Colonic mucosa (tissue), 4 donors: ENCODE data around the gene RHD. TPM values are rescaled to one million over a fixed set of nuclear protein-coding genes. Genes with fewer than 3 reads are reported as not detected.
"Not testable (repeated sequence)": the region's sequence is repeated elsewhere in the genome, so short reads cannot be mapped to it uniquely, and the experiment has no call there.

Experiments used
- DNase-seq: peaks from one replicate; pipeline ENCODE4 v3.0.0-alpha.2; 2020
- H3K27ac ChIP-seq: fragments of 200-600 bp; one replicate; pipeline ENCODE4 v1.8.0; 2021
- H3K27me3 ChIP-seq: fragments of 200-600 bp; one replicate; pipeline ENCODE4 v1.8.0; 2021
- H3K36me3 ChIP-seq: fragments of 200-600 bp; one replicate; pipeline ENCODE4 v1.8.0; 2021
- H3K4me1 ChIP-seq: fragments of 200-600 bp; one replicate; pipeline ENCODE4 v1.8.0; 2021; ENCODE audit warnings: mild to moderate bottlenecking
- H3K4me3 ChIP-seq: fragments of 200-600 bp; one replicate; pipeline ENCODE4 v1.8.0; 2021
- H3K9ac ChIP-seq, 2 donors: one replicate each; pipeline ENCODE4 v1.7.0; 2013; ENCODE audit warnings: control low read depth in 2 of 2, low read depth in 2 of 2, low read length in 2 of 2
- H3K9me3 ChIP-seq: fragments of 200-600 bp; one replicate; pipeline ENCODE4 v1.8.0; 2021
- CTCF ChIP-seq: fragments of 200-600 bp; IDR thresholded peaks from one replicate; pipeline ENCODE4 v1.8.0; 2022; ENCODE audit warnings: antibody characterized with exemption, mild to moderate bottlenecking
- intact Hi-C: fragments of 100-400 bp; cut with DNase I; formaldehyde crosslinking; loops from one replicate; pipeline ENCODE4 v1.14.1; 2022
- total RNA-seq, 2 donors: library from RNA; stranded (reverse); fragmentation: NEBNext Ultra II Directional in 1 of 2; extraction: Animal tissue kit (Norgen Biotek cat#: 25700) in 1 of 2; gene quantifications; one replicate each; pipeline ENCODE4 v1.2.1, GENCODE V29; 2021
- donor health status: healthy.
- donor health status: DM: no; HTN: no; CAD: no.
- donor health status: DM: no; HTN: no; CAD: no.

RHD gene
- total RNA-seq, 2 donors from 2014 or later, result 0.10 TPM; not detected in 1

- Histone ChIP-seq H3K27ac (no peak overlapping the region), H3K9ac (no peak overlapping the region), H3K27me3 (no peaks in the 10 kb centered on the region), H3K4me1 (no peaks in the 10 kb centered on the region), H3K4me3 (no peak overlapping the region), H3K36me3 (no peaks in the 10 kb centered on the region), H3K9me3 (no peaks in the 10 kb centered on the region)
- intact Hi-C loops, result no loop called here
- TF ChIP-seq CTCF, result no peak
- no peak for DNase-seq
Observed at GRCh38 chr1:25356848-25357247, 84.5 kb downstream of the RHD start.

DNA sequence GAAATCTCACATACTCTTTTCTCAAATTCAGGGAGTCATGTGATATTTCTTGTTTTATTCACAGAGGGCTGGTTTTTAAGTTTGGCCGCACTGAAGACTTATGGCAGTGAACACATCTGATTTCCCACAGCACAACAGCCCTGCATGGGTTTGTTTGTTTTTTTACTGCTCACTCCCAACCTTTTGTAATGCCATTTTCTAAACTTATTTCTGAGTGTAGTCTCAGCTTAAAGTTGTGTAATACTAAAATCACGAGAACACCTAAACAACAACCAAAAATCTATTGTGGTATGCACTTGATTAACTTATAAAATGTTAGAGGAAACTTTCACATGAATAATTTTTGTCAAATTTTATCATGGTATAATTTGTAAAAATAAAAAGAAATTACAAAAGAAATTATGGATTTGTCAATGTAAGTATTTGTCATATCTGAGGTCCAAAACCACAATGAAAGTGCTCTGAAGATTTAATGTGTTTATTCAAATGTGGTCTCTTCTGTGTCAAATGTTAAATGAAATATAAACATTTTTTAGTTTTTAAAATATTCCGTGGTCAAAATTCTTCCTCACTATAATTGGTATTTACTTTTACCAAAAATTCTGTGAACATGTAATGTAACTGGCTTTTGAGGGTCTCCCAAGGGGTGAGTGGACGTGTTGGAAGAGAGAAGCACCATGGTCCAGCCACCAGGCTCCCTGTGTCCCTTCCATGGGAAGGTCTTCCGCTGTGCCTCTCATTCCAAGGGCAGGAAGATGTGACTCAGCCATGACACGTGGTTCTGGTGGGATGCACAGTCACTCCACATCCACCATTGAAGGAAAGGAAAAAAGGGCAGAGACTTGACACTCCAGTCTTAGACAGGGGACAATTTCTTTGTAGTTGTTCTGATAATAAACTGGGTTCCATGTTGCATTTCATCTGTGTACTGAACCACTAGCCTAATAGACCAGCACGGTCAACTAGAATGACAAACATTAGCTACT lies 88.6 kb downstream of the RHD start:
- Histone ChIP-seq H3K36me3 (no peaks in the 10 kb centered on the region), H3K9ac (no peak overlapping the region), H3K4me3 (no peak overlapping the region), H3K4me1 (no peaks in the 10 kb centered on the region), H3K27me3 (no peaks in the 10 kb centered on the region), H3K9me3 (no peaks in the 10 kb centered on the region), H3K27ac (no peak overlapping the region)
- DNase-seq, result no peak
- intact Hi-C loops, result no loop called here
- TF ChIP-seq CTCF, result no peak

DNA sequence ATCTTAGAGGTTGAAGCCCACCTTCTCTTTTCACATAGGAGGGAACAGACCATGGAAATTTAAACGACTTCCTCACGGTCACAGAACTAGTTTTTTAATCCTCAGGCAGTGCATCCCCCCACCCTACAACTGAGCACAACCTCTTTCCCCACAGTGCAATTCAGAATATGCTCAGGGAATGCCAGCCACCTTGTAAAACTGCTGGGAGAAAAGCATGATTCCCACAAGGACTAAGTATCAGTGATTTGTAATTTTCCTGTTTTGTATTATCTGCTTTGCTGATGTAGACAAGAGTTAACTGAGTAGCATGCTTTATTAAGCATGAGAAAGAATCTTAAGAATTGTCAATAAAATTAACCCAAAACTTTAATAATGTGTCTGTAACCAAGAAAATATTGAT lies 89.6 kb downstream of the RHD start:
- no peak for TF ChIP-seq CTCF
- intact Hi-C loops, result no loop called here
- no peaks in the 10 kb centered on the region for H3K27me3 ChIP-seq
- H3K4me1 ChIP-seq, result no peaks in the 10 kb centered on the region
- DNase-seq, result no peak
- no peak overlapping the region for H3K4me3 ChIP-seq
- no peaks in the 10 kb centered on the region for H3K36me3 ChIP-seq
- H3K9ac ChIP-seq, result no peak overlapping the region
- H3K27ac ChIP-seq, result no peak overlapping the region
- H3K9me3 ChIP-seq, result no peaks in the 10 kb centered on the region

DNA sequence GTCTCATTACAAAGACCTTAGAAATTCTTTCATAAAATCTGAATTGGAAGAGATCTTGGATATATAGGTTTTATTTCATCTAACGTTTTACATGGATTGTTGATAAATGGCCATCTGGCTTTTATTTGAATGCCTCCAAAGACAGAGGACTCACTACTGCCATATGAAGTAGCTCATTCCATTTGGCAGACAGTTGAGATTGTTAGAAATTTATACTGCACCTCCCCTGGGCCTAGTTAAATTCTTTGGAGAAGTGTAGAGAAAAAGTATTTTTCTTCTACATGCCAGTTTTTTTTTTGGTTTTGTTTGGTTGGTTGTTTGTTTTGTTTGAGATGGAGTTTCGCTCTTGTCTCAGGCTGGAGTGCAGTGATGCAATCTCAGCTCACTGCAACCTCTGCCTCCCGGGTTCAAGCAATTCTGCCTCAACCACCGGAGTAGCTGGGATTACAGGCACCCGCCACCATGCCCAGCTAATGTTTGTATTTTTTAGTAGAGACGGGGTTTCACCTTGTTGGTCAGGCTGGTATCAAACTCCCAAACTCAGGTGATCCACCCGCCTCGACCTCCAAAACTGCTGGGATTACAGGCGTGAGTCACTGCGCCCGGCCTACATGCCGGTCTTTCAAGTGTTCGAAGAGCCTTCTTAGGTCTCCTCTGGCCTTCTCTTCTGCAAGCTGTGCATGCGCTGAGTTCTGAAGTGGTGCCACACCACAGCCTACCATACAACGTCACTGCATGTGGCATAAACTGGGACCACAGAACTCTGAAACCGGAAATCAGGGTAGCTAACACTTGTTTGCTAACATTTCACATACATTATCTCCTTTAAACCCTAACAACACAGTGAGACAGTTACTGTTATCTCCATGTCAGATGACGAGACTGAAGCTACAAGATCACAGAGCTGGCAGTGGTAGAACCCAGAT lies 90.6 kb downstream of the RHD start:
- H3K27me3 ChIP-seq, intact Hi-C loops, H3K9ac ChIP-seq, H3K27ac ChIP-seq, H3K9me3 ChIP-seq, DNase-seq, H3K4me3 ChIP-seq, H3K36me3 ChIP-seq, H3K4me1 ChIP-seq: not testable (repeated sequence)

DNA sequence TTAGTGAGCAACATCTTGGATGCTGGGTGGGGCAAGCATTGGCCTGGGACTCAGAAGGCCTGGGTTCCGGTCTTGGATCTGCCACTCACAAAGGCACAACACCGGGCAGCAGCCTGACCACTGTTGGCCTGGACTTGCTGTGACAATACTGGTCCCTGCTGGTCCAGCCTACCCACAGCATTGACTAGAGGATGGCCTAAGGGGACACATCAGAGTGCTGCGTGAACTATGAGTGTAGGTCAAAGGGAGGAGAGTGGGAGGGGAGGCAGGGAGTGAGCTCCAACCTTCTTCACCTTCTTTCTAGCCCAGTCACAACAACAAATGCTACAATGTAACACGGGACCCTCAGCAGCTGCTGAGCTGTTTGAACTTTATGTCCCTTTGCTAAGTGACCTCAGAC lies 96.9 kb downstream of the RHD start:
- Histone ChIP-seq H3K27ac (no peak overlapping the region), H3K4me3 (no peak overlapping the region), H3K4me1 (no peaks in the 10 kb centered on the region), H3K36me3 (no peaks in the 10 kb centered on the region), H3K9me3 (no peaks in the 10 kb centered on the region), H3K27me3 (no peaks in the 10 kb centered on the region), H3K9ac (no peak overlapping the region)
- DNase-seq, result no peak
- intact Hi-C loops, result no loop called here
- no peak for TF ChIP-seq CTCF

DNA sequence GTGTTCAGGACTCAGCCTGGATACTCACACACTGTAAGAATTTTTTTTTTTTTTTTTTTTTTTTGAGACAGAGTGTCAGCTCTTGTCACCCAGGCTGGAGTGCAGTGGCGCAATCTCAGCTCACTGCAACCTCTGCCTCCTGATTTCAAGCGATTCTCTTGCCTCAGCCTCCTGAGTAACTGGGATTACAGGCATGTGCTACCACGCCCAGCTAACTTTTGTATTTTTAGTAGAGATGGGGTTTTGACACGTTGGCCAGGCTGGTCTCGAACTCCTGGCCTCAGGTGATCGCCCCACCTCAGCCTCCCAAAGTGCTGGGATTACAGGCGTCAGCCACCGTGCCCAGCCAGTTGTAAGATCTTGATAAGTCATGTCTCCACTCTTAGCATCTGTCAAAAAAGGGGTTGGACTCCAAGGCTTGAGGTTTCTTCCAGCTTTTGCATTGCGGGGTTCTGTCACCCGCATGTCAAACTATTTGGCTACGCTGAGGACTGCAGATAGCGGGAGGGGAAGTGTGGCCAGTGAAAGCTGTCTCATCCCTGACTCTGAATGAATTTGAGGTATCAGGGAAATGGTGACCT lies 97.5 kb downstream of the RHD start:
- H3K36me3 ChIP-seq, H3K9ac ChIP-seq, H3K9me3 ChIP-seq, H3K4me3 ChIP-seq, DNase-seq, H3K27ac ChIP-seq, intact Hi-C loops, H3K4me1 ChIP-seq, H3K27me3 ChIP-seq: not testable (repeated sequence)

GRCh38 chr1:25371757-25372156 lies 99.4 kb downstream of the RHD start:
- H3K4me1 ChIP-seq, H3K36me3 ChIP-seq, H3K27me3 ChIP-seq, H3K4me3 ChIP-seq, DNase-seq, H3K9me3 ChIP-seq, H3K9ac ChIP-seq, H3K27ac ChIP-seq, intact Hi-C loops: not testable (repeated sequence)

GRCh38 chr1:25378367-25378766 lies 106.1 kb downstream of the RHD start:
- H3K9ac ChIP-seq, H3K9me3 ChIP-seq, H3K4me3 ChIP-seq, H3K27me3 ChIP-seq, intact Hi-C loops, H3K4me1 ChIP-seq, DNase-seq, H3K36me3 ChIP-seq, H3K27ac ChIP-seq: not testable (repeated sequence)
